Central memory CD8-positive, alpha-beta T cell (primary cell): Measurements from ENCODE around the gene VEGFD.
"Not testable (repeated sequence)": the region's sequence is repeated elsewhere in the genome, so short reads cannot be mapped to it uniquely, and the experiment has no call there.

Source experiments
- ATAC-seq: fragments of 150-1000 bp; cut with Tn5 transposase; replicated peaks from 2 replicates; pipeline ENCODE4 v1.10.0; 2022; ENCODE audit warnings: mild to moderate bottlenecking, moderate FRiP score, moderate number of reproducible peaks; ENCODE audit not compliant: poor library complexity, severe bottlenecking; ENCODE audit errors: extremely low read depth
- DNase-seq, 2 donors: peaks; one replicate each; pipeline ENCODE4 v3.0.0; 2021; ENCODE audit warnings: low spot score in 2 of 2
- H3K27ac Mint-ChIP-seq: one replicate; pipeline ENCODE4 v1.8.0; 2022; ENCODE audit warnings: low read depth, mild to moderate bottlenecking, moderate library complexity, mixed read lengths
- H3K27me3 Mint-ChIP-seq: one replicate; pipeline ENCODE4 v1.8.0; 2022; ENCODE audit warnings: mixed read lengths
- H3K36me3 Mint-ChIP-seq: one replicate; pipeline ENCODE4 v1.8.0; 2022; ENCODE audit warnings: mild to moderate bottlenecking, moderate library complexity, mixed read lengths; ENCODE audit not compliant: insufficient read depth
- H3K4me1 Mint-ChIP-seq: one replicate; pipeline ENCODE4 v1.8.0; 2022; ENCODE audit warnings: mixed read lengths
- H3K4me3 Mint-ChIP-seq: one replicate; pipeline ENCODE4 v1.8.0; 2022; ENCODE audit warnings: mild to moderate bottlenecking, moderate library complexity, mixed read lengths
- H3K9me3 Mint-ChIP-seq: one replicate; pipeline ENCODE4 v1.8.0; 2022; ENCODE audit warnings: mixed read lengths

VEGFD gene

DNA sequence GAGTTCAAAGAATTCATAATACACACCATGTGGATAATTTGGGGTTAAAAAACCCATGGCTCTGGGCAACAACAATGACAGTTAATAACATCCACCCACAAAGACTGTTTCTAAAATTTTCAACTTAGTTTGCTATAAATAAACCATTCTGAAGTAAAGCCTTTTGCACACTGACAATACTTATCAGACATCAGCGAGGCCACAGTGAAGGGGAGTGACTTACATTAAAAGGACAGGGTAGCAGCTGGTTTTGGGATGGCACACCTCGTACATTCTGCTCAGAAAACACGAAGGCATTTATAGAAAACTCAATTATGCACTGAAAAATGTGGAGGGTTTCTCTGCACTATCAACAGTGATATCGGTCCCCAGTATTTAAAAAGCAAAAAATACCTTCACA, 63.9 kb downstream of the VEGFD start:
- Mint-ChIP-seq H3K36me3 (peaks cover 25% of the 10 kb centered on the region), H3K4me1 (no peaks in the 10 kb centered on the region), H3K9me3 (no peaks in the 10 kb centered on the region), H3K27me3 (no peaks in the 10 kb centered on the region), H3K4me3 (no peak overlapping the region), H3K27ac (no peak overlapping the region)
- ATAC-seq (no peak), DNase-seq (no peak)

DNA sequence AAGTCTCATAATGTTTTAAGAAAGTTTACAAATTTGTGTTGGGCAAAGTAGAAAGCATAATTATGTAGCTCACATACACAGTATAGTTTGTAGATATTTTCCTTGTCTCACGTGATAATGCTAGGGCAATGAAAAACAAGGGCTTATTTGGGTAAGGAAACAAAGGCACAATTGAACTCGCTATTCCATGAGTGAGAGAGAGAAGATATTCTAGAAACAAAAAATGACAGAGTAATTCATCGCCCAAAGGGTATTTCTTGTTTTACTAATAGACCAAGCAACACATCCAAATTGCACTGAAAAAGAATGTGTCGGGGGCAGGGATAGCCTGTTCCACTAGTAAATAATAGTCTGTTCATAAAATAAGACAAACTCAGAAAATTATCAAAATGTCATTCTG, 65.1 kb downstream of the VEGFD start:
- Mint-ChIP-seq H3K27me3 (no peaks in the 10 kb centered on the region), H3K27ac (no peak overlapping the region), H3K9me3 (no peaks in the 10 kb centered on the region), H3K4me3 (no peak overlapping the region), H3K36me3 (peaks cover 23% of the 10 kb centered on the region), H3K4me1 (no peaks in the 10 kb centered on the region)
- DNase-seq = no peak
- no peak for ATAC-seq

DNA sequence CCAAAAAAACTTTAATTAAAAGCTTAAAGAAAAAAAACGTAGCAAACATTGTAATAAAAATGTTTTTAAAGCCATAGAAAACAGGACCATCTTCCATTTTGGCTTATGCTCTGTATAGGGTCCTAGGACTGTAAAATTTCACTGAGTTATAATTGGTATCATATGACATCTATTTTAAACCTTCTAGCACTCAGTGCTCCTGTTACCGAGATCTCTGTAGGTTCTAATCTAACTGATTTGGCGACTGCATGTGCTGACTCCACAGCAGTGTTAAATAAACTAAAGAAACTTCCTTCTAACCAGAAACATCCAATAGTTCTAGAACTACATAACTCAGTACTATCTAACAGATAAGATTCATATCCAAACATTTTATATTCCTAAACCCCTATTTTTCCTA, 68.7 kb downstream of the VEGFD start, which contains the start of gene ASB11:
Gene ASB11, minus strand, starts transcription at position 132 of the 400 bp plus-strand sequence. Its CDS starts 35 bp downstream, at position 97.
- no peak within 1 kb of the TSS for H3K4me3 Mint-ChIP-seq

DNA sequence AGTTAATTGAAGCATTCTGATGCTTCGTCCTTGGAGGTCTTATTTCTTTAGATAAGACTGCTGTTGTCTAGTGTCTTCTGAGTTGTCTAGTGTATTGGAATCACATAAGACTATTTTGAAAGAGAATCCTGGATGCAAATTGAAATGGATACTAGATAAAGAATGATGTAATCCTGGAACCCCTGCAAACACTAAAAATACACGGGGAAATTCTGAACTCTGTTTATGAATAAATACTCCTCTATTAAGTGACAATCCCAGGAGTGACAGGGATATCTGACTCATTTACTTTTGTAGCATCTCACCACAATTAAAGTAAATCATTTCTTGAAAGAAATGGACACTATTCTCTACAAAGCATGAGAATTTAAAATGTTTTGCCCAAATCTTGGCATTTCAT, 69.7 kb downstream of the VEGFD start:
- ATAC-seq (no peak), DNase-seq (no peak)
- Mint-ChIP-seq H3K4me3 (no peak overlapping the region), H3K36me3 (peaks cover 3% of the 10 kb centered on the region), H3K4me1 (no peaks in the 10 kb centered on the region), H3K9me3 (no peaks in the 10 kb centered on the region), H3K27ac (no peak overlapping the region), H3K27me3 (no peaks in the 10 kb centered on the region)

More for the DNA sequence above, 68.7 kb downstream of the VEGFD start, which contains the start of gene ASB11:
- Mint-ChIP-seq H3K36me3 (peaks cover 7% of the 10 kb centered on the region), H3K27me3 (no peaks in the 10 kb centered on the region), H3K4me1 (no peaks in the 10 kb centered on the region), H3K27ac (no peak within 1 kb of the TSS), H3K9me3 (no peaks in the 10 kb centered on the region)
- DNase-seq (no peak), ATAC-seq (no peak)

DNA sequence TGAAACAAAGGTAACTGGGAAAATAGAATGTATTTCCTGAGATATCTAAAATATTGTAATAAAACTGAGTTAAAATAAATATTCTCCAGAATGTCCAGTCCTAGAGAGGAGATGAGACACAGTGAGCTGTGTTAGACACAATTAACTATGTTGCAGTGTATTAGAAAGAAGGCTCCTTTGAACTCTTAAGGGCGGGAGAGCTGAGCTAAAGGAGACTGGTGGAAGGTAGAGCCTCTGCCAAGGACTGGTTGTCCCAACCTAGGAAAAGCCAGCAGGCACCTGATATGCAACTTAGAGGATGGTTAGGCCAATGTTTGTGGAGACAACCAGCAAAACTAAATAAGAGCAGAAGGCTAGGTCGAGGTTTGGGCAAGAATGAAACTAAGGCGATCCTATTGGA, 73.1 kb downstream of the VEGFD start:
- Mint-ChIP-seq H3K4me3 (no peak overlapping the region), H3K4me1 (no peaks in the 10 kb centered on the region), H3K9me3 (no peaks in the 10 kb centered on the region), H3K27ac (no peak overlapping the region), H3K27me3 (peaks cover 9% of the 10 kb centered on the region), H3K36me3 (no peaks in the 10 kb centered on the region)
- ATAC-seq = no peak
- no peak for DNase-seq

DNA sequence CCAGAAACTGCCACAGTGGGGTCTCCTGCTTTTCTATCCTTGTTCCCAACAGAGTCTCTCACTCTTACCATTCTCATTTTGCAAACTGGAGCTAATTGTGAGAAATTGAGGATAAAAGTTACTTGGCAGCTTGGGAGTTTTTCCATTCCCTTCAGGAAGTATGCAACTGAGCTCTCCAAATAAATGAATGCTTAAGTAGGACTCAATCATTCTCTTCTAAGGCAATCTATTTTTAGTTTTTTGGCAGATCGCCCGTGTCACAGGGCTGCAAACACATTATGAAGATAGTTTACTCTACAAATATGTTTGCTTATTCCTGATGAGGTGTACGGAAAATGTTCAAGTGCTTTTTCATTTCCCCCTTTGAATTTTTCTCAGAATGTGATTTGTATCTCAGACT, 74.1 kb downstream of the VEGFD start:
- Mint-ChIP-seq H3K4me1 (no peaks in the 10 kb centered on the region), H3K4me3 (no peak overlapping the region), H3K27me3 (peaks cover 9% of the 10 kb centered on the region), H3K9me3 (no peaks in the 10 kb centered on the region), H3K27ac (no peak overlapping the region), H3K36me3 (no peaks in the 10 kb centered on the region)
- no peak for DNase-seq
- no peak for ATAC-seq

DNA sequence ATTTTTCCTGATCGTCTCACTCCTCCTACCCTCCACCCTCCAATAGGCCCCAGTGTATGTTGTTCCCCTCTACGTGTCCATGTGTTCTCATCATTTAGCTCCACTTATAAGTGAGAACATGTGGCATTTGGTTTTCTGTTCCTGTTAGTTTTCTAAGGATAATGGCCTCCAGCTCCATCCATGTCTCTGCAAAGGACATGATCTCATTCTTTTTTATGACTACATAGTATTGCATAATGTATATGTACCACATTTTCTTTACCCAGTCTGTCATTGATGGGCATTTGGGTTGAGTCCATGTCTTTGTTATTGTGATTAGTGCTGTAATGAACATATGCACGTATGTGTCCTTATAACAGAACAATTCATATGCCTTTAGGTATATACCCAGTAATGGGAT, 78.3 kb downstream of the VEGFD start:
- not testable (repeated sequence) for DNase-seq, H3K4me3 Mint-ChIP-seq, H3K27me3 Mint-ChIP-seq, H3K4me1 Mint-ChIP-seq, ATAC-seq, H3K9me3 Mint-ChIP-seq, H3K27ac Mint-ChIP-seq, H3K36me3 Mint-ChIP-seq

DNA sequence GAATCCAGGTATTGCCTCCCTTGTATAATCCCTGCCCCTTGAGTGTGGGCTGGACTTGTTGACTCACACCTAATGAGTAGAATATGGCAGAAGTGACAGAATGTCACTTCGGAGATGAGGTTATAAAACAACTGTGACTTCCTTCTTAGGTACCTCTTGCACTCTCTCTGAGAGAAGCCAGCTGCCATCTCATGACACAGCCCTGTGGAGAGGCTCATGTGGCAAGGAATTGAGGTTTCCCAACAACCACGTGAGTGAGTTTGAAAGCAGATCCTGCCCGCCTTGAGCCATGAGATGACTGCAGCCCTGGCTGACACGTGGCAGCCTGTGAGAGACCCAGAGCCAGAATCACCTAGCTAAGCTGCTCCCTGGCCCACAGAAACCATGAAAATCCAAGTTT, 82.3 kb downstream of the VEGFD start:
- DNase-seq = no peak
- no peak overlapping the region for H3K27ac Mint-ChIP-seq
- no peaks in the 10 kb centered on the region for H3K27me3 Mint-ChIP-seq
- H3K36me3 Mint-ChIP-seq = no peaks in the 10 kb centered on the region
- no peaks in the 10 kb centered on the region for H3K4me1 Mint-ChIP-seq
- ATAC-seq = no peak
- H3K4me3 Mint-ChIP-seq = no peak overlapping the region
- no peaks in the 10 kb centered on the region for H3K9me3 Mint-ChIP-seq

DNA sequence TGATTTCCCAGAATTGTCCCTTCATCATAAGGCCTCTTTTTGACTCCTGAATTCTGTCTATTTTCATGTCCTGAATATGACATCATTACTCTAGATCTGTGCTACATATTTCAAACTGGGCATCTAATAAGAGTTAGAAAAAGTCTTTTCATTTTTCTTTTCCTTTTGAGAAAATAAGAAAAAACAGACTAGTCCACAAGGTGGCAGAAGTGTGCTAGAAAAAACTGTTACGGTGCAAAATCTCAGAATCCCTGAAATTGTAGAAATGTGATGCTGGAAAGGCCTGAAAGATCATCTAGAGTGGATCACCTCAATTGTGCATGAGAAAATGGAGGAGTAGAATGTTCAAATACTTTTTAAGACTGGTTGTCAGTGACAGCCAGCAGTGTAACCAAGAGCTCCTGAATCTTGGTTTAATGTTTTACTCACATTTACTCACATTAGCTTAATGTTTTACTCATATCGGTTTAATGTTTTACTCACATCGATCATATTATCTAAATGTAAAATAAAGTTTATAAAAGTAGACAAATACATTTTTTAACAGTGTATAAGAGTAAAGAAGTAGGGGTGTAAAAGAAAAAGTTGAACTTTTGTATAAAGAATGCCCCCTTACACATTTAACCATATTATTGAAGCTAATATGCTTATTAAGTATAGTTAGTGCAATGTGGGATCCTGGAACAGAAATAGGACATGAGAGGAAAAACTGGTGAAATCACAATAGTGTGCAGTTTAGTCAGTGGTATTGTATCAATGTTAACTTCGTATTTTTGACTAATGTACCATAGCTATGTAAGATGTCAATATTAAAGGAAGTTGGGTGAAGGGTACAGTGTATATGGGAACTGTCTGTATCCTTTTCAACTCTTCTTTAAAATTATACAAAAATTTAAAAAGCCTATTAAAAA, 84.0 kb downstream of the VEGFD start:
- Mint-ChIP-seq H3K9me3 (no peaks in the 10 kb centered on the region), H3K4me3 (no peak overlapping the region), H3K36me3 (no peaks in the 10 kb centered on the region), H3K27me3 (no peaks in the 10 kb centered on the region), H3K27ac (no peak overlapping the region), H3K4me1 (no peaks in the 10 kb centered on the region)
- ATAC-seq (no peak), DNase-seq (no peak)

DNA sequence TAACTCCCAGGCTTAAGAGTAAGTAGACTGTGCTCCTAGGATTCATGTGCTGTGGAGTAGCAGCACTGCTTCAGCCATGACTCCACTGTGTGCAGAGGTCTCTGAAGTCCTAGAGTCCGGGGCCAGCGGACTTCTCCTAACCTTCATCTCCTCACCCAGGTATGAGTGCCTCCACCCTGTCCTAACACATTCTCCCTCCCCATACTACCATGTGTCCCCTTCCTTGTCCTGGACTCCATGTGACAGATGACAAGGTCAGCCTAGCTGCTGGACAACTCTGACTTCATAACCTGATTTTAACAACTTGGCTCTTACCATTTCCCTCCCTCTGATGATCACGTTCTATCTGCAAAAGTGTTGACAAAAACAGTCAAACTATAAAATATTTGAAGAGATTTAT, 85.4 kb downstream of the VEGFD start:
- ATAC-seq (no peak), DNase-seq (no peak)
- Mint-ChIP-seq H3K4me3 (no peak overlapping the region), H3K9me3 (no peaks in the 10 kb centered on the region), H3K27me3 (no peaks in the 10 kb centered on the region), H3K4me1 (no peaks in the 10 kb centered on the region), H3K36me3 (no peaks in the 10 kb centered on the region), H3K27ac (no peak overlapping the region)

DNA sequence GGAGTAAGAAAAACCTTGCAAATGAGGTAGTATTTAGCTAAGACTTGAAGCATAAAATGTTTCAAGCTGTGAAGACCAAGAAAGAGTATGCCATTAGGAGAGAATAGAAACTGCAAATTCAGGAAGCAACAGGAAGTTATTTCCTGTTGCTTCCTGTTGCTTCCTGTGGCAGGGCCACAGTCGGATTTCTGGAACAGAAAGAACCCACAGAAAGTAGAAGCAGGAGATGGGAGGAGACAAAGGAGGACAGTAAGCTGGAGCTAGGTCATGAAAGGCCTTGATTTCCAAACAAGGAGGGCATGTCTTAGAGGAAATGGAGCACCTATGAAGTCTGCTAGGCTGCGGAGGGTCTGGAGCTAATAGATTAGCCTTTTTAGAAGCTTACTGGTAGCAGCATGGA, 86.0 kb downstream of the VEGFD start:
- DNase-seq = no peak
- Mint-ChIP-seq H3K4me1 (no peaks in the 10 kb centered on the region), H3K36me3 (no peaks in the 10 kb centered on the region), H3K27me3 (no peaks in the 10 kb centered on the region), H3K9me3 (no peaks in the 10 kb centered on the region), H3K27ac (no peak overlapping the region), H3K4me3 (no peak overlapping the region)
- no peak for ATAC-seq
